Kidney tubule cell (primary cell): ENCODE results near the gene FFAR1.

Experiments
- DNase-seq: peaks from one replicate; pipeline ENCODE4 v3.0.0-alpha.2; 2018; ENCODE audit warnings: low spot score

Gene FFAR1

DNA sequence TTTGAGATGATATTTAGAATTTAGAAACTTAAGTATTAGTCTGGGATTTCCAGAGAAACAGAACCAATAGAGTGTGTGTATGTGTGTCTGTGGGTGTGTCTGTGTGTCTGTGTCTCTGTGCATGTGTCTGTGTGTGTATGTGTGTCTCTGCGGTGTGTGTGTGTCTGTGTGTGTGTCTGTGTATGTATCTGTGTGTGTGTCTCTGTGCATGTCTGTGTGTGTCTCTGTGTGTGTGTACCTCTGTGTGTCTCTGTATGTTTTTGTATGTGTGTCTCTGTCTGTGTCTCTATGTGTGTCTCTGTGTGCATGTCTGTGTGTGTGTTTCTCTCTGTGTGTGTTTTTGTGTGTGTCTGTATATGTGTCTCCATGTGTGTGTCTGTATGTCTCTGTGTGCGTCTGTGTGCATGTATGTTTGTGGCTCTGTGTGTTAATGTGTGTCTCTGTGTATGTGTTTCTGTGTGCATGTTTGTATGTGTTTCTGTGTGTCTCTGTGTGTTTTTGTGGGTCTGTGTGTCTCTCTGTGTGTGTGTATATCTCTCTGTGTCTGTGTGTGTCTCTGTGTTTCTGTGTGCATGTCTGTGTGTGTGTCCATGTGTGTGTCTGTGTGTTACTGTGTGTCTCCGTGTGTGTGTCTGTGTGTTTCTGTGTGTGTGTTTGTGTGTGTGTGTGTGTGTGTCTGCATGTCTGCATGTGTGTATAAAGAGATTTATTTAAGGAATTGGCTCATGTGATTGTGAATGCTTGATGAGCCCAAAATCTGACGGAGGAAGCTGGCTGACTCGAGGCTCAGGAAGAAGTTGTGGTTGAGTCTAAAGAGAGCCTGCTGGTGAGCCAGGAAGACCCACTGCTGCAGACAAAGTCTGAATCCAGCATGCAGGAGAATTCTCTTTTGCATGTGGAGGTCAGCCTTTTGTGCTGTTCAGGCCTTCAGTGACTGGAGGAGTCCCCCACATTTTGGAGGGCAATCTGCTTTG is 45.3 kb downstream of the FFAR1 start:
- DNase-seq, result no peak

DNA sequence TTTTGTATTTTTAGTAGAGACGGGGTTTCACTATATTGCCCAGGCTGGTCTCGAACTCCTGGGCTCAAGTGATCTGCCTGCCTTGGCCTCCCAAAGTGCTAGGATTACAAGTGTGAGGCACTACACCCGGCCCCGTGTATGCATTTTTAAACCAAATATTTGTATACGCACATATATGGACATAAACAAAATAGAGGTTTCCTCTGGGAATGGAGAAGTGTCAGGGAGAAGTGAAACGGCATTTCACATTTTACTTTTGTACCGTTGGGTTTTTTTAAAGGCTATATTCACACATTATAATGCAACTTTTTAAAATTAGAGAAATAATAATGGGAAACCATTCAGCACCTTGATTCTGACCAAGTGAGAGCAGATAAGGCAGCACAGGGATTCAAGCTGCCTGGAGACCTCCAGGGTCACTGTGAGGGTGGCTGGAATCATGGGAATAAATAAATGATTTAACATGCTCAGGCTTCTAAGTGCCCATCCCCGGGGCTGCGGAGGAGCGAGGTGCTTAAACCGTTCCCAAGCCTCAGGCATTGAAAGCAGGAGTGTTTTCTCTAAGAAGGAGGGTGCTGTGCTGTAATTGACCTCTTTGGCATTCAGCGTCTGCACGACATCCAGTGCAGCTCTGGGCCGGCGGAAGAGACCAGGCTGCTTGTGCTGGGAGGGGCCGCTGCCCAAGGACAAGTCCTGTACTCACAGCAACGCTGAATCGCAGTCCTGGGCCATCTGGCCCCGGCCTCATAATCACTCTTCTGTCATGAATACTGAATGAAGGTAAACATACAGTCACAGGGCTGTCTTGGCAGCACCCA is 47.9 kb downstream of the FFAR1 start:
- DNase-seq, result no peak

GRCh38 chr19:35396240-35396885 is 48.7 kb downstream of the FFAR1 start:
- no peak for DNase-seq

- no peak for DNase-seq
These were observed 49.4 kb downstream of the FFAR1 start for GRCh38 chr19:35397064-35397463.
